Uterus (tissue), 2 donors: ENCODE data around the gene CELSR3.

ENCODE experiments used
- POLR2A ChIP-seq, 2 donors: fragments of 450-650 bp; IDR thresholded peaks; one replicate each; pipeline ENCODE4 v1.6.1; 2016; ENCODE audit warnings: antibody characterized with exemption in 2 of 2, mild to moderate bottlenecking in 1 of 2, moderate library complexity in 1 of 2
- TF ChIP-seq, protein P1 (sequence below), 4 experiments: fragments of 200-600 bp in 2 of 4; fragments of 450-650 bp in 2 of 4; sonication (generic) in 2 of 4; IDR thresholded peaks; one replicate each; pipeline ENCODE4 v1.5.1; 2016 to 2019; ENCODE audit warnings: antibody characterized with exemption in 4 of 4, mild to moderate bottlenecking in 2 of 4, moderate library complexity in 1 of 4

- TF ChIP-seq POLR2A (IDR thresholded peaks at IDR 0.05): no peak
- TF ChIP-seq, protein P1, sequence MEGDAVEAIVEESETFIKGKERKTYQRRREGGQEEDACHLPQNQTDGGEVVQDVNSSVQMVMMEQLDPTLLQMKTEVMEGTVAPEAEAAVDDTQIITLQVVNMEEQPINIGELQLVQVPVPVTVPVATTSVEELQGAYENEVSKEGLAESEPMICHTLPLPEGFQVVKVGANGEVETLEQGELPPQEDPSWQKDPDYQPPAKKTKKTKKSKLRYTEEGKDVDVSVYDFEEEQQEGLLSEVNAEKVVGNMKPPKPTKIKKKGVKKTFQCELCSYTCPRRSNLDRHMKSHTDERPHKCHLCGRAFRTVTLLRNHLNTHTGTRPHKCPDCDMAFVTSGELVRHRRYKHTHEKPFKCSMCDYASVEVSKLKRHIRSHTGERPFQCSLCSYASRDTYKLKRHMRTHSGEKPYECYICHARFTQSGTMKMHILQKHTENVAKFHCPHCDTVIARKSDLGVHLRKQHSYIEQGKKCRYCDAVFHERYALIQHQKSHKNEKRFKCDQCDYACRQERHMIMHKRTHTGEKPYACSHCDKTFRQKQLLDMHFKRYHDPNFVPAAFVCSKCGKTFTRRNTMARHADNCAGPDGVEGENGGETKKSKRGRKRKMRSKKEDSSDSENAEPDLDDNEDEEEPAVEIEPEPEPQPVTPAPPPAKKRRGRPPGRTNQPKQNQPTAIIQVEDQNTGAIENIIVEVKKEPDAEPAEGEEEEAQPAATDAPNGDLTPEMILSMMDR (IDR thresholded peaks at IDR 0.05): no peak
Observed at GRCh38 chr3:48698891-48699290, 36.2 kb upstream of the CELSR3 start.
